Adrenal gland (tissue), 5 donors: ENCODE results near the gene CEP78.

ENCODE experiments used
- CTCF ChIP-seq, 6 experiments: fragments of 450-650 bp in 4 of 6; fragments of 200-600 bp in 2 of 6; sonication (generic) in 1 of 6; IDR thresholded peaks; 1 replicate in 5 of 6; 2 replicates in 1 of 6; pipeline versions ENCODE4 v1.5.1 to v1.8.0; 2016 to 2021; ENCODE audit warnings: antibody characterized with exemption in 6 of 6, mild to moderate bottlenecking in 2 of 6, moderate library complexity in 1 of 6
- POLR2A ChIP-seq, 2 donors: fragments of 450-650 bp; IDR thresholded peaks; one replicate each; pipeline ENCODE4 v1.6.1; 2017; ENCODE audit warnings: antibody characterized with exemption in 2 of 2, mild to moderate bottlenecking in 2 of 2, moderate library complexity in 1 of 2
- donor health status: DM: no; HTN: no; CAD: no.

- TF ChIP-seq CTCF (IDR thresholded peaks at IDR 0.05) (no peak), POLR2A (IDR thresholded peaks at IDR 0.05) (no peak)
These were observed 43.9 kb upstream of the CEP78 start for GRCh38 chr9:78191931-78192330.
